HG02885 (cell line): ENCODE measurements around the gene TSPAN18.

Experiments used
- ATAC-seq: cut with Tn5 transposase; IDR thresholded peaks from one replicate; pipeline ENCODE4 v1.9.1; 2021; ENCODE audit warnings: mild to moderate bottlenecking; ENCODE audit not compliant: unreplicated experiment, poor library complexity

Gene TSPAN18

GRCh38 chr11:44858796-44859527 is 132.2 kb downstream of the TSPAN18 start:
- no peak for ATAC-seq

DNA sequence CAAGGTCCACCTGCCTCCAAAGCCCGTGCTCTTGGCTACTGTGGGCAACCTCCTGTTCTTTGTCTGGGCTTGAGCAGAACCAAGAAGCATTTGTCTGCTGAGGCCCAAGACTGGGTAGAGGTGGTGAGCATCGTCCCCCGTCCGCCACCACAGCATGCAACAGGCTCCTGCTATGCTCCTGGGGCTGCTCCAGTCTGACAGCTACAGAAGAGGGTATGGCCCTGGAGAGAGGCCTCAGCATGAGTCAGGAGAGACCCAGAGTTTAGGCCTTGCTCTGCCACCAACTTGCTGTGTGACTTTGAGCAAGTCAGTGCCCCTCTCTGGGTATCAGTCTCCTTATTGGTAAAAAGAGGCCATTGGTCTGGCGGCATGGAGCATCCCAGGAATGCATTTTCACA is 132.8 kb downstream of the TSPAN18 start:
- ATAC-seq: no peak

DNA sequence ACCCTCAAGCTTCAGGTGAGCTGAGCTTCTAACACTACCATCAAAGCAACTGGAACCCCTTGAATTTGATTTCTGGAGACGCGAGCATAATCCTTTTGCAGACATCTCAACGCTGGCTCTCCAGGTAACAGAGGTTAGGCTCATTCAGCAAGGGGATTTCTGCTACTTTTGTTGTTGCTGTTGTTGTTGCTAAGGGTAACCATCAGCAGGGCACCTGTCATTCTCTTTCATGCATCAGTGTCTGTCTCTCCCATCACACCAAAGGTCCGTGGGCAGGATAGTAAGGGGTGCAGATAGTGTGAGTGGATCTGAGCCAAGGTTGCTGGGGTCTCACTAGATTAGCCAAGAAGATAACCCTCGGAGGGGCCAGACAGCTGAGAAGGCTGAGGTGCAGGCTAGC is 133.6 kb downstream of the TSPAN18 start:
- ATAC-seq: no peak

DNA sequence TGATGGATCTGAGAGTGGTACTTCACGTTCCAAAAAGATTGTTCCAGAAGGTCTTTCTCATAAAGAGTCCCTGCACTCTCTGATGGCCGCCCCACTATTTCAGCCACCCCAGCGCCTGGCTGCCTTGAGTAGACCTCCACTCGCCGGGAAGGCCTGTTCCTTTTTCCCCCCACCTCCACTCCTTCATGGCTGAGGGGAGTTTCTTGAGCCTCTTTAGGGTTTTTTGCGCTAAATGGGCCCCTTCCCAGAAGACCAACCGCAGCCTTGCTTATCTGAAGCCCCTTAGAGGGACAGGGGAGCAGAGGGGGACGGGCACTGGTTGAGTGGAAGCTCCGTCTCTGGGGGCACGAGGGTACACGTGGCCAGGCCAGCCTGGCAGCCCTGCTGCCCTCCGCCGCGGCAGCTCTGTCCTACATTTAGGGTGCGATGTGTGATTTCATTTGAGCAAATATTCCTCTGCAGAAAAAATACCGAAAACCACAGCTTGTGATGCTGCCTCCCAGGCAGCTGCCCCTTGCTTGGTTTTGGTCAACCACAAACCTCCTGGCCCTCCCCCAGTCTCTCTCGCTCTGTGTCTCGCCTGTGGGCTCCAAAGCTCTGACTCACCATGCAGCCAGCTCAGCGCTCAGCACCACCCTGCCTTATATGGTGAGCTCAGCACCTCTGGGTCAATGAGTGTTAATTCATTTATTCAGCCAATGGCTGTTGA is 135.2 kb downstream of the TSPAN18 start:
- ATAC-seq: peak; percentile 100

DNA sequence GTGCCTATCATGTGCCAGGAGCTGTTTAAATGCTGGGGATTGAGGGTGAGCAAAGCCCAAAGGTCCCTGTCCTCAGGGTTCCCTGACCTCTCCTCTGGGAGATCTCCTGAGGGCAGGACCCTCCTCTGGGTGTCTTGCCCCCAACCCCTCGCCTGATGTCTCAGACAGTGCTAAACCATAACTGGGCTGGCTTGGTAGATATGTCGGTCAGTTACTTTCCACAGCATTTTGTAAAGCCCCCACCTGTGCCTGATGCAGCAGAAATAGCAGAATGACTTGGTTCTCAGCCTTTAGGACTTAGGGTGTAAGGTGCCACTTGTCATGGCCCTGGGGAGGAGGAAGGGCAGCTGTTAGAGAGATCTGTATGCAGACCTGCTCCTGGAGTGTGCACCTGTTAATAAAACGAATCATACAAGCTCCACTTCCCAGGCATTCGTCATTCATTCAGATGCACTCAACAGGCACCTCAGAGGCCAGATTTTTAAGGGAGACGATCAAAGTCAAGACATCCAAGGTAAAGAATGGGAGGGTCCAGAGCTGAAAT is 135.9 kb downstream of the TSPAN18 start:
- ATAC-seq: no peak

GRCh38 chr11:44863231-44863630 is 136.5 kb downstream of the TSPAN18 start:
- ATAC-seq: no peak

- no peak for ATAC-seq
These were observed 139.1 kb downstream of the TSPAN18 start for GRCh38 chr11:44865866-44866272.

GRCh38 chr11:44866286-44866685 is 139.5 kb downstream of the TSPAN18 start:
- no peak for ATAC-seq

DNA sequence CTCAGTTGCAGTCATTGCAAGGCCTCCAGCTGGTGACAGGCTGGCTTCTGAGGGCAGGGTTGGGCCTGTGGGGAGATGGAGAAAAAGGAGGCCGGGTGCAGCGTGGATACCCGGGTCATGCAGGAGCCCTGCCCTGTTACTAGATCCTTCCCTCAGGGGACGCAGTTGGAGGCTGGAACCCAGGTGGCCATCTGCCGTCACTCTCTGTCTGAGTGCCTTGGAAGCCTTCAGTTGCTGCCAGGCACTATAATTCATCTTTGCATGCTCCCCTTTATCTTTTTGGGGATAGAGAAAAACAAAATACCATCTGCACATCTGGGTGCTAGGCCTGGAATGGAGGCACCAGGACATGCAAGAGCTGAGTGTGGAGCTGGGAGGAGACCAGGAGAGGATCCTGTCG is 141.3 kb downstream of the TSPAN18 start:
- ATAC-seq: no peak

- no peak for ATAC-seq
These were observed 142.0 kb downstream of the TSPAN18 start for GRCh38 chr11:44868455-44869421.

DNA sequence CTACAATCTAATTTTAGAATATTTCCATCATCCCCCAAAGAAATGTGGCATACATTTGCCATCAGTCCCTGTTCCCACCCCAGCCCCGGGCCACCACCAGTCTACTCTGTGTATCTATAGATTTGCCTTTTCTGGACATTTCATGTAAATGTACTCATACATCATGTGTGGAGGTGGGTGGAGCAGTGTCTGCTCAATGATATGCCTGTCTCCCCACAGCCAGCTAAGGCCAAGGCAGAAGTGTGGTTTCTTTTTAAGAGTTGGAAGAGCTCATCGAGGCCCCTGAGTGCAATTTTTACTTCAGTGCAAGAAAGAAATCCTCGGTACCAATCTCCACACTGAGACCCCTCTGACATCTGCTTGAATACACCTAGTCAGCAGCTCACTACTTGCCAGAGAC is 143.4 kb downstream of the TSPAN18 start:
- no peak for ATAC-seq

DNA sequence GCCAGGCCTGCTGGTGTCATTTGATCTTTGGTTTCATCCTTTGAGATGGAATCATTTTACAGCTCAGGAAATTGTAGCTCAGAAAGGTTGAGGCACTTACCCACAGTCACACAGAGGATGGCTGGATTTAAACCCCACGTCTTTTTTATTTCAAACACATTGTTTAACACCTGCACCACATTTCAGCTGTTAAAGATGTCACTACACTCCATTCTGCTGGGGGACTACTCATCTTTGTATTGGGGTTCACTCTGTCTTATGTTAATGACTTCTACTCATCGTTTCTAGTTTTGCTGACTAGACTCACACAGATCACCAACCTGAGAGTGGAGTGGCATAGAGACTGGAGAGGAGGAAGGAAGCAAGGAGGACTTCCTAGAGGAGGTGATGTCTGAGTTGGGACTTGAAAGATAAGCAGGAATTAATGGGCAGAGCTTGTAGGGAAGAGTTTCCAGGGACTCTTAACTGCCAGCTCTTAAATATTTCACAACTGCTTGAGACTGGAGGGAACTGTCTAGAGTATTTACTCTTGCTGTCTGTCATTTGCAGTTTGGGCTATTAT is 143.9 kb downstream of the TSPAN18 start:
- no peak for ATAC-seq

DNA sequence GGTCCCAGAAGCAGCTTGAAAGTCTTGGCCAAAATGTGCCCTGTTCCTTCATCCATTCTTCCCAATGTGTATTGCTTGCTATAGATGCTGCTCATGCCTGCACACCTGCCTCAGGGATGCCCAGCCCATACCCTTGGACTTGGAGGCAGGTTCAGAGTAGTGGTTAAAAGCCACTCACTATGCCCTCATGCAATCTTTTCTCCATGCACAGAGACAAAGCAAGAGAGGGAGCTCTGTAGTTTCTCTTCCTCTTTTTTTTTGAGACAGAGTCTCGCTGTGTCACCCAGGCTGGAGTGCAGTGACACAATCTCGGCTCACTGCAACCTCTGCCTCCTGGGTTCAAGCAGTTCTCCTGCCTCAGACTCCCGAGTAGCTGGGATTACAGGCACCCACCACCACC is 144.9 kb downstream of the TSPAN18 start:
- ATAC-seq: peak; percentile 94

GRCh38 chr11:44872556-44872955 is 145.8 kb downstream of the TSPAN18 start:
- ATAC-seq: no peak

DNA sequence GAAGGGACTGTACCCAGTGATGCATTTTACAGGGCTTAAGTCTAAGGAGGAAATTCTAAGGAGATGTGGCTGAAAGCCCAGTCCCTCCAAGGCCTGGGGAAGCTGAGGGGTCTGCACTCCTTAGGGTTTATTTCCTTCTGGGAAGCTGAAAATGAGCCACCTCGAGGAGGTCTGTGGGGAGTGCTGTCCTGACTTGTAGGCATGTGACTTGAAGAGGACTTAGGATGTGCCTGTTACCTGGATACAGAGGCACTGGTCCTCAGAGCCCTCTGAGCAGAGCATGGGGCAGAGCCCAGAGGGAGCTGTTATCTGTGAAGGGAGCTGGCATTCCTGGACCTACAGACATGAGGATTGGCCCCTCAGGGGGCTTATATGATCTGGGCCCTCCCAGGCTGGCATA is 146.8 kb downstream of the TSPAN18 start:
- ATAC-seq: no peak

- no peak for ATAC-seq
These were observed 147.5 kb downstream of the TSPAN18 start for GRCh38 chr11:44874284-44874683.

DNA sequence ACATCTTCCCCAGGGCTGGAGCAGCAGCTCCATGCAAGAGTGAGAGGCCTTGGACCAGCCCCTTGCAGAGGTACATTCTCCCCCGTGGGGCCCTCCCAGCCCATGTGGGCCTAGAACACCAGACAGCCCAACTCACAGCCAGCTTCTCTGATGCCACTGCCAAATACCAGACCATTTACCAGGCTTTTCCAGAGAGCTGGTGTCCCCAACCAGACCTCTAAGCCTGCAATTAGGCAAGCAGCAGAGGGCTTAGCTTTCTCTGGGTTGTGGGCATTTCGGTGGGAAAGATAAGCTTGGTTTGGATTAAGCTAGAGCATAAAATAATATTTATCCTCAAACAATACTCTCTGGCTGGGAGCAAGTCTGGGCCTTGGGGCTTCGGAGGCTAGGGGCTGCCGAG is 148.3 kb downstream of the TSPAN18 start:
- no peak for ATAC-seq

DNA sequence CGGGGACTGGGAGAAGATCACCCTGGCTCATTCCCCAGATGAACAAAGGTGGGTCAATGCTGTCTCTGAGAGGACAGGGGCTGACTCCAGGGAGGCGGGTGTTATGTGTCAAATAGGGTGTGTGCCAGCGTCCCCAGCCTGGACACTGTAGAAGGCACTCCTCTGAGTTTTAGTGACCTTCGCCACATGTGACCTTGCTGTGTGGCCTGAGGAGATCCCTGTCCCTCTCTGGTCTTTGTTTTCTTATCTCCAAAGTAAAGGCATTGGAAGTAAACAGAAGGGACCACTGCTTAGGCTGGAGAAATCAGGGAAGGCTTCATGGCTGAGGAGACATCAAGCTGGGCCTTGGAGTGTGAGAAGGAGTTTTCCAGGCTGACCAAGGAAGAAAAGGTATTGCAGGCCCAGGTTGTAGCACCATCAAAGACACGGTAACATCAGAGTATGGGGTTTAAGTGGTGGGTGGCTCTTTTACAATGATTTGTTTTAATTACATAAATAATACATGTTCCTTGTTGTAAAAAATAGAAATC is 149.5 kb downstream of the TSPAN18 start:
- no peak for ATAC-seq

GRCh38 chr11:44876906-44877305 is 150.1 kb downstream of the TSPAN18 start:
- no peak for ATAC-seq
